SK-N-SH (cell line): ENCODE measurements around the gene KLHL18.

Source experiments
- EZH2phosphoT487 ChIP-seq: fragments of 200-600 bp; sonication (generic); IDR thresholded peaks from 2 replicates; pipeline ENCODE4 v1.6.1; 2017; ENCODE audit warnings: low read depth, mixed run types, mild to moderate bottlenecking, antibody characterized with exemption, moderate library complexity, borderline replicate concordance
- MXI1 ChIP-seq: IDR thresholded peaks from 2 replicates; pipeline ENCODE4 v1.6.1; 2012; ENCODE audit warnings: mild to moderate bottlenecking, low read depth, low read length, improper control_type of control experiment
- RAD21 ChIP-seq: IDR thresholded peaks from 2 replicates; pipeline ENCODE4 v1.6.1; 2012; ENCODE audit warnings: mild to moderate bottlenecking, low read length
- TF ChIP-seq, protein P1 (sequence below): fragments of 200-600 bp; sonication (generic); IDR thresholded peaks from 2 replicates; pipeline ENCODE4 v1.6.1; 2017; ENCODE audit warnings: antibody characterized with exemption, mild to moderate bottlenecking, moderate library complexity

DNA sequence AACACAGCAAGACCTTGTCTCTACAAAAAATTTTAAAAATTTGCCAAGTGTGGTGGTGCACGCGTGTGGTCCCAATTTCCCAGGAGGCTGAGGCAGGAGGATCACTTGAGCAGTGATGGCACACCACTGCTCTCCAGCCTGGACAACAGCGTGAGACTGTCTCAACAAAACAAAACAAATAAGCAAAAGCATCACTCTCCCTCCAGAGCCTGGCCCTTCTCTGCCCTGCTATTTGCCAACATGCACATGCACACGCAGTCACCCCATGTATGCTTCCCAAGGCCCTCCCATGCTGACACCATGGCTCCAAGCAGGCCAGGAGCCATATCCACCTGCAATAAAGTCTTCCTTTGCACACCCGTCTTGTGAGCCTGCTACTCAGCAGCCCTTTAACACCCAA, 2.2 kb upstream of the KLHL18 start:
- TF ChIP-seq MXI1 (no peak), RAD21 (no peak), EZH2phosphoT487 (no peak)
- TF ChIP-seq, protein P1, sequence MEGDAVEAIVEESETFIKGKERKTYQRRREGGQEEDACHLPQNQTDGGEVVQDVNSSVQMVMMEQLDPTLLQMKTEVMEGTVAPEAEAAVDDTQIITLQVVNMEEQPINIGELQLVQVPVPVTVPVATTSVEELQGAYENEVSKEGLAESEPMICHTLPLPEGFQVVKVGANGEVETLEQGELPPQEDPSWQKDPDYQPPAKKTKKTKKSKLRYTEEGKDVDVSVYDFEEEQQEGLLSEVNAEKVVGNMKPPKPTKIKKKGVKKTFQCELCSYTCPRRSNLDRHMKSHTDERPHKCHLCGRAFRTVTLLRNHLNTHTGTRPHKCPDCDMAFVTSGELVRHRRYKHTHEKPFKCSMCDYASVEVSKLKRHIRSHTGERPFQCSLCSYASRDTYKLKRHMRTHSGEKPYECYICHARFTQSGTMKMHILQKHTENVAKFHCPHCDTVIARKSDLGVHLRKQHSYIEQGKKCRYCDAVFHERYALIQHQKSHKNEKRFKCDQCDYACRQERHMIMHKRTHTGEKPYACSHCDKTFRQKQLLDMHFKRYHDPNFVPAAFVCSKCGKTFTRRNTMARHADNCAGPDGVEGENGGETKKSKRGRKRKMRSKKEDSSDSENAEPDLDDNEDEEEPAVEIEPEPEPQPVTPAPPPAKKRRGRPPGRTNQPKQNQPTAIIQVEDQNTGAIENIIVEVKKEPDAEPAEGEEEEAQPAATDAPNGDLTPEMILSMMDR = no peak
